Mesenteric fat pad (tissue), 1 donor: Measurements from ENCODE around the gene BCOR. TPM values are rescaled to one million over a fixed set of nuclear protein-coding genes. Genes with fewer than 3 reads are reported as not detected.

ENCODE experiments used
- DNase-seq: peaks from one replicate; pipeline ENCODE4 v3.0.0-alpha.2; 2020; ENCODE audit warnings: low spot score
- total RNA-seq: library from RNA; stranded (reverse); fragmentation: NEBNext Ultra II Directional; extraction: Animal tissue kit (Norgen Biotek cat#: 25700); gene quantifications from one replicate; pipeline ENCODE4 v1.2.1, GENCODE V29; 2021
- donor health status: DM: yes; HTN: yes; CAD: no.

BCOR gene
- total RNA-seq, 1 donor from 2014 or later: 20.5 TPM

GRCh38 chrX:40099055-40099958, 1.5 kb upstream of the BCOR start:
- DNase-seq: no peak

GRCh38 chrX:40098264-40099054, 701 bp upstream of the BCOR start:
- DNase-seq: no peak

DNA sequence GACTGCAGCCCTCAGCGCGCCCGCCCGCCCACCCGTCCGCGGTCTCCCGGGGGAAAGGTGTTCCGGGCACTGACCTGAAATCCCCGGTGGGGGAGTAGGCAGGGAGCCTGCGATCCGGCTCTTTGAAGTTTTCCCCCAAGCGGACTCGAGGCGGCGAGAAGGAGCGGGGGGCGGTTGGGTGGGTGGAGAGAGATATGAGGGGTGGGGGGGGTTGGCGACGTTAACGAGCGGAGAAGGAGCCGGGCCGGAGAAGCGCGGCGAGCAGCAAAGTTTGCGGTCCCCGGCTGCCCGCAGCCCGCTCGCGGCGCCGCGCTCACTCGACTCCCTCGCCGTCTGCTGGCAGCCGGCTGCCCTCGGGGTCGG, 636 bp downstream of the BCOR start:
- DNase-seq: no peak

DNA sequence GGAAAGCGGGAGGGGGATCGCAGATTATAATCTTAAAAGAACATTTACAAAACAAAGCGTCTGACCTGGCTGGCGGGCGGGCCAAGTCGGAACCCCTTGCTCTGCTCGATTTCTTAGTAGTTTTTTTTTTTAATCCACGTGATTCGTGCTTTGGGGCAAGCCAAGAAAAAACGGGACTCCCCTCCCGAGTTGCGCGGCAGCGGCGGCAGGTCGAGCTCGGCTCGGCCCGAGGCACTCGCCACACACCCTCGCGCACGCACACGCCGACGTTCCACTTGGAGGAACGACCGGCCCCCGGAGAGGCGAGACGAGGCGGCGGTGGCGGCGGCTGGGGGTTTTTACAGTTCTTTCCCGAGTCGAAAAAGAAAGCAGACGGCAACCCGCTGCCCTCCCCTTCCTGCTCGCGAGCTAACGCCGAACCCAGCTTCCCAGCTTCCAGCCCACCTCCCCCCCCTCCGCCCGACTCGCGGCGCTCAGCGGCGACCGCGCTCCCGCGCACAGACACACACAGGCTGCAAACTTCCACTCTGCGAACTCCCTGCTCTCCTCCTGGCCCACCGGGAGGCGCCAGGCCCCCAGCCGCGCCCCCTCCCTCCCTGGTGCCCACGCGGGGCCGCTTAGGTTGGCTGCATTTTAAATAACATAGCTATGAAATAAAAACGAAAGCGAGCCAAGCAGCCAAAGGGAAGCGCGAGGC, 1.2 kb downstream of the BCOR start:
- DNase-seq: no peak

DNA sequence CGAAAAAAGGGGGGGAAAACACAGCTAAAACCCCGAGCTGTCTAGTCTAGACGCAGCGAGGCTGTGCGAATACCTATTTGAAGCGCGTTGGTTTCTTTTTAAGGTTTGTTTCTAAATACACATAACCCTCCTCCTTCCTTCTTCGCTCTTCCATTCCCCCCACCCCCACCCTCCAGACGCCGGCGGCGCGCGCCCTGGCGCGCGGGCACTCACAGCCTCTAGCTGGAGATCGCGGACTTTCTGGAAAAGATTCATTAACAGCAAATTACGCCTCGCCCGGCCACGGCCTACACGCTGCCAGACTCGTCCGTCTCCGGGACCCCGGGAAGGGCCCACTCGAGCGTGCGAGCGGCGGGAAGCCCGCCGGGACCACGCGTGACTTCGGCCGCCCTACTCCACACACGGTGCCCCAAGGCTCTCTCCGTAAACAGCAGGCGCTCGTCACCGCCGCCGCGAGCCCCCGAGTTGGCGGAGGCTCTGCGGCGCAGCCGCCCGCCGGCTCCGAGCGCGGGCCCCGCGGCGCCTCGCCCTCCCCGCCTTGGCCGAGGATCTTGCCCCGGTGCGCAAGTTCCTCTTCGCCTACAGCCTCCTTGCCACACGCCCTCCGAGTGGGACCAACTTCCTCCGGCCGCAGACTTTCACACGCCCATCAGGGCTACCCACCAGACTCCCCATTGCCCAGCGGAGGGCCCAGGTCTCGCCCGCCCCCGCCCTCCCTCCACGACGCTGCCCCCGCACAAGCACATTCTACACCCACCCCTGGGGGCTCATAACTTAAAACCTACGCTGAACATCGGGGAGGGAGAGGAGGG, 2.0 kb downstream of the BCOR start:
- no peak for DNase-seq

GRCh38 chrX:40094900-40095582, 2.7 kb downstream of the BCOR start:
- no peak for DNase-seq

- DNase-seq: no peak
These were observed 3.5 kb downstream of the BCOR start for GRCh38 chrX:40094041-40094899.

DNA sequence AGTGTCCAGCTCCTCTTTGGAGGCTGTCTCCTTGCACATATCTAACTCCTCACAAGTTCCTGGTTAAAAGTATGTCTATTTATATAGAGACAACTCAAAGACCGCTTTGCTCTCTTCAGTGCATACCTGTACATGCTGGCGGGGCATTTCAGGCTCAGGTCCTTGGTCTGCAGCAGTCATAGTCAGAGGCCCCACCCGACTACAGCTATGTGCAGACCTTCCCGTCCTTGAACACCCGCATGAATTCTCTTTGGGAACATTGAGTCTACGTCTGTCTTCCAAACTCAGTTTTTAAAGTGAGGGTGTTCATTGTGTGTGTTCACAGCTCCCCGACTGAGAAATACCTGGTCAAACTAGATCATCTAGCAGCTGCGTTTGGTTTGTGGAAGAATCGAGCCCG, 4.2 kb downstream of the BCOR start:
- no peak for DNase-seq

DNA sequence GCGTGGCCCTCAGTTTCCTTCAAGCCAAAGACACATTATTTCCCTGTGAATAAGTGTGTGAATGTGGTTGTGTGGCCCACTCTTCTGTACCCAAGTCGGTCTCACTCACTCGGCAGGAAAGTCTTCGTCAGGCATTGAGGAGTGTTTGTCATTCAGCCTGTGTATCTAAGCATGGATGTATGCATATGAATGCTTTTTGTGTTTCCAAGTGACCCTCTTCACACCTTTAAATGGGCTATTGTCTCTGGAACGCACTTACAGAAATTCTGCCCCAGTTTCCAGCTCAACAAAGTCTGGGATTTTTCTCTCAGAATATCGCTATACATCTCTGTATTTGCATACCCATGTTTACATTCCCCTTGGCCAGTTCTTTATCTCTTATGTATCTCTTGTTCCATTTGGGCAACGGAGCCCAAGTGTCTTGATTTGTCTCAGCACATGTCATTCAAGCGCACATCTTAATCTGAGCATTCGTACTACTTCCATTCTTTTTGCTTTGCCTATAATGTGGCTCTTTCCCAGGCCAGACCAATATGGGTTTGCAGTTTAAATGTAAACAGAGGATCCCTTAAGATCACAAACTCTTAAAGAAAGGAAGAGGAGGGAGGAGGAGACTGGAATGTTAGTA, 4.8 kb downstream of the BCOR start:
- no peak for DNase-seq

DNA sequence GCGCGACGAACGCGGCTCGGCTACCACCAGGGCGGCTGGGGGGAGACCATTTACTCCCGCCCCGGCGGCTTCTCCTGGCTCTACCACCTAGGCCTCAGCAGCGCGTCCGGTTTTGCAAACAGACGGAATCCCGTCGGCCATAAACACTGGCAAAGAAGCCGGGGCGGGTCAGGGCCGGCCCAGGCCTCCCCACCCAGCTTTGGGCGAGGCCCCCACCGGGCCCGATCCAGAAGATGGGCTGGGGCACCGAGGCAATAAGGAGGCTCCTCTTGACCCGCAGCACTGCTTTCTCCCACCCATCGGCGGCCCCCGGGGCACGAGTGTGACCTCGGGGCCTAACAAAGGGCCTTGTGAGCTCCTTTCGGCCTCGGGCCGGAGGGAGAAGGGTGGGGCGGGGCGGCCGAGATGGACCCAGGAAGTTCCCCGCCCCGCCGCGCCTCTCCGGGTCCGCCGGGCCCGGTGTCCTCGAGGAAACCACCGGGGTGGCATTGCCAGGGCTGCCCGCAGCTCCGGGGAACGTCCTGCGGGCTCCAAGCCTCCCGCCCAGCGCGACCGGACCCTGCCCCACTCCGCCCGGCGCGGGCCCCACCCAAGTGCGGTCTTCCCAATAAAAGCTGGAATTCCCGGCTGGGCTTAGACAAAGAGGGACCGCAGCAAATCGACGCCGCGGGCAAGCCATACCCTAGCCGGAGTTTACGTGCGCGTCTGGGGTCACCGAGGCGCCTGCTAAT, 5.9 kb downstream of the BCOR start:
- DNase-seq: no peak

DNA sequence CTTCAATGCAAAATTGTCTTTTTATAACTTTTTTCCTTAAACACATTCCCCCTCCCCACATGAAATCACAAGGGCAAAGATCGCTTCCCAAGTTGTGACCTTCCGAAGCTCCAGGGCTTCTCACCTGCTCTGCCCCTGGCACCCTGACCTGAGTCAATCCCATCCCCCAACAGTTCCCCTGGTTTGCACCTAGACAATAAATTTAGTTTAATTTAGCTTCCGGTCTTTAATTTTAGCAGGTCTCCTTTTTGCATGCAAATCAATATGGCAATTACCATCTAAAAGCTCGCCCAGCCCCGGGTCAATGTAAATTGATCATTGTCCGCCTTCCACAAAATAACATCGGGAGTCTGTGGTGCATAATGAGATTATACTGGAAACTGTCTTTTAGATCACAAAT, 6.8 kb downstream of the BCOR start:
- DNase-seq: no peak

DNA sequence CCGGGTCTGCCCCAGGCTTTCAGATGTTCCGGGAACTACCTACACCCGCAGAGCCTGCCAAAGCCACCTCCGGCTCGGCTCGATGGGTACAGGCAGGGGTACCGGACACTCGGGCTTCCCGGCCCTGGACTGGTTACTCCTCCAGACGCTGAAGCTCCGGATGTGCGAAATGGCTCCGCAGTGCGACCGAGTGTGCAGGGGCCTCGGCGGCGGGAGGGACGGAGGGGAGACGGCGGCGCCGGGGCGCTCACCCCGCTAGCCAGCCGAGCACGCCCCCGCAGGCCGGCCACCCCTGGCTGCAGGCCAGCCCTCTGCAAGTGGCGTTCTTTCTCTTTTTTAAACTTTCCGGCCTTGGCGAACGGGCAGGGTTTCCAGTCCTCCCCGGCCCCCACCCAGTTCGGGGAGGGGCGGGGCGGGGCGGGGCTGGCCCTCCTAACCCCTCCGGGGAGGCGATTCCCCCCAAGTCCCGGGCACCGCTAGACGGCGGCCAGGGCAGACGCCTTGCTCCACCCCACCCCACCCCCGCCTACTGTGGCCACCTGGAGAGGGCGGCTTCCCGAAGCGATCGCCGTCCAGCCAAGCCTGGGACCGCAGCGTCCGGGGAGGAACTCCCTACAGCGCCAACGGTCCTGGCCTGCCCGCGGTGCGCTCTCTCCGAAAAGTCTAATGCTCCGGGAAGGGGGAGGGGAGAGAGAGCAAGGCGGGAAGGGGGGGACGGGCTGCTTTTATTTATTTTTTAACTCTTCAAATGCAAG, 7.5 kb downstream of the BCOR start:
- no peak for DNase-seq

DNA sequence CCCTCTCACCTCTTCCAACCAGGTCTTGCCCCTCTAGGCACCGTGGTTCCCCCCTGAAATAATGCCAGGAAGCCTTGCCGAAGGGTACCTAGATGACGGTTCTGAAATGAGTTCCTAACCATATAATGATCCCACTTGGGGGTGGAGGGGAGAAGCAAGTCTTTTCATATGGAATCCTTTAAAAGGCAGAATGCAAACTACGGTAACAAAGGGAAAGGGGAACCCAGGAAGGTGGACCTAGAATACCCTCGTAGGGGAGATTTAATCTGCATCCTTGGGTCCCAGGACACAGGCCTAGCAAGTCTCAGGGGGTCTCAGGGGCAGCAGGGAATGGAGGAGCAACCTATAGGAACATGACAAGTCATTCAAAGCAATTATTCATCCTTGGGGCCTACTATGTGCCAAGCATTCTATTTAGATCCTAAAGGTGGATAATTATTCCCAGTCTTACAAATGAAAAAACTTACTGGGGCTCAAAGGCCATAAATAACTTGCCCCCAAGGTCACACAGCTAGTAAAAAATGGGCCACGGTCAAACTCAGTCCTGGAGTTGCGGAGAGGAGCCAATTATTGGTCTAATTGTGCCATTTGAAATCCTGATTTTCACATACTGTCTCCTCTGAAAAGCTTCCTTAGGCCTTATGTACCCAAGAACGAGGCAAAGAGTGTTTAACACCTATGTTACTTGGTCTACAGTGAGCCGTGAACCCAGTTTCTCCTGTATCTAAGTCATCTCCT, 8.8 kb downstream of the BCOR start:
- no peak for DNase-seq

GRCh38 chrX:40088299-40088625, 9.5 kb downstream of the BCOR start:
- no peak for DNase-seq

GRCh38 chrX:40087425-40088298, 10.1 kb downstream of the BCOR start:
- DNase-seq: no peak
